Heart right ventricle (tissue), 16 donors: Measurements from ENCODE around the gene TSPAN9. TPM values are rescaled to one million over a fixed set of nuclear protein-coding genes. Genes with fewer than 3 reads are reported as not detected.

Experiments
- ATAC-seq, 8 donors: fragments of 200-7000 bp; cut with Tn5 transposase; one replicate each; pipeline ENCODE4 v1.9.1; 2020; ENCODE audit warnings: mild to moderate bottlenecking in 8 of 8, moderate library complexity in 8 of 8, moderate number of reproducible peaks in 1 of 8
- DNase-seq, 2 donors: peaks; one replicate each; pipeline ENCODE4 v3.0.0-alpha.2; 2020
- H3K27ac ChIP-seq, 10 donors: fragments of 200-600 bp; sonication (generic) in 2 of 10; one replicate each; pipeline versions ENCODE4 v1.5.0 to v1.8.0; 2020 to 2022; ENCODE audit warnings: mild to moderate bottlenecking in 3 of 10
- H3K27me3 ChIP-seq, 7 donors: fragments of 200-600 bp; one replicate each; pipeline ENCODE4 v1.8.0; 2021 to 2022; ENCODE audit warnings: mild to moderate bottlenecking in 2 of 7
- H3K36me3 ChIP-seq, 9 donors: fragments of 200-600 bp; sonication (generic) in 1 of 9; one replicate each; pipeline versions ENCODE4 v1.5.0 to v1.8.0; 2020 to 2022; ENCODE audit warnings: mild to moderate bottlenecking in 2 of 9
- H3K4me1 ChIP-seq, 9 donors: fragments of 200-600 bp; sonication (generic) in 1 of 9; one replicate each; pipeline versions ENCODE4 v1.5.0 to v1.8.0; 2020 to 2022; ENCODE audit warnings: mild to moderate bottlenecking in 4 of 9
- H3K4me3 ChIP-seq, 10 donors: fragments of 200-600 bp; sonication (generic) in 2 of 10; one replicate each; pipeline versions ENCODE4 v1.5.0 to v1.8.0; 2020 to 2022; ENCODE audit warnings: mild to moderate bottlenecking in 7 of 10, moderate library complexity in 2 of 10
- H3K9me3 ChIP-seq, 11 donors: fragments of 200-600 bp in 10 of 11; sonication (generic) in 2 of 11; one replicate each; pipeline versions ENCODE4 v1.5.0 to v1.8.0; 2013 to 2022; ENCODE audit warnings: mild to moderate bottlenecking in 2 of 11, control low read depth in 1 of 11, moderate library complexity in 1 of 11
- WGBS, 2 donors: extraction: QIAGEN DNeasy Blood & Tissue Kit; methylation state at CpG; one replicate each; pipeline ENCODE4 v1.1.7; 2013; ENCODE audit warnings: inconsistent platforms in 1 of 2; 5-methylcytosine and 5-hydroxymethylcytosine counted together
- intact Hi-C, 10 donors: fragments of 100-400 bp; cut with DNase I; formaldehyde crosslinking; loops; one replicate each; pipeline versions ENCODE4 v1.11.1 to v1.14.2; 2022
- polyA plus RNA-seq, 2 donors: library from polyadenylated mRNA; stranded (reverse); fragments of 200-250 nt; gene quantifications; one replicate each; pipeline ENCODE4 v1.2.3, GENCODE V29; 2013
- total RNA-seq, 10 donors: library from RNA; stranded (reverse); fragmentation: NEBNext Ultra II Directional in 3 of 10; extraction: Animal tissue kit (Norgen Biotek cat#: 25700) in 3 of 10; gene quantifications; one replicate each; pipeline versions ENCODE4 v1.2.1 to v1.2.4, GENCODE V29; 2021 to 2023
- TF ChIP-seq, protein P1 (sequence below), 9 donors: fragments of 200-600 bp; sonication (generic) in 2 of 9; IDR thresholded peaks; one replicate each; pipeline versions ENCODE4 v1.5.0 to v1.8.0; 2021 to 2022; ENCODE audit warnings: antibody characterized with exemption in 9 of 9, mild to moderate bottlenecking in 5 of 9, moderate library complexity in 1 of 9
- donor health status: Arrhythmogenic right ventricular cardiomyopathy.
- donor health status: ischemic (EF 13 %, LVEDD 7.1; RV severe dilation, severe dysfunction).
- donor health status: healthy with polysubstance abuse.
- donor health status: DM: no; HTN: yes; CAD: no.
- donor health status: DM: no; HTN: no; CAD: no.
- donor health status: ischemic (EF 25% LVEDD 6.9; RV normal size, moderate dysfunction).
- donor health status: ischemic (EF 25% LVEDD 5.7; RV mildly dilated, moderate dysfunction).
- donor health status: healthy.
- donor health status: DM: yes; HTN: yes; CAD: no.
- donor health status: Ischemic cardiomyopathy.
- donor health status: ischemic (EF 35%, LVEDD 5.7; RV mildly dilated, moderate dysfunction).
- donor health status: nonischemic (EF 11% LVEDD 7.7; RV severe dilation, severe dysfunction).
- donor health status: DM: yes; HTN: yes; CAD: no.
- donor health status: PGD.
- donor health status: ischemic (EF 29% LVEDD 5.4; RV normal size, mild dysfunction).
- donor health status: nonischemic (EF 23%, LVEDD 6.1; RV moderate dilation, normal function).

The TSPAN9 gene
- total and polyA plus RNA-seq, 12 donors = 63.0 to 401 (median 251) TPM

GRCh38 chr12:3078086-3078820, 1.1 kb downstream of the TSPAN9 start:
- DNase-seq (no peak), ATAC-seq (no peak)
- Histone ChIP-seq H3K36me3 (no peaks in the 10 kb centered on the region), H3K4me3 (peak overlapping the region; percentile 74 to 98 (median 92)), H3K4me1 (peaks cover 3 to 79% (median 56%) of the 10 kb centered on the region in 9 donors), H3K27ac (peak overlapping the region in 9 of 10 donors; percentile 92 to 98 (median 96)), H3K27me3 (peaks cover 0 to 42% (median 0%) of the 10 kb centered on the region in 7 donors), H3K9me3 (no peaks in the 10 kb centered on the region)
- TF ChIP-seq, protein P1, sequence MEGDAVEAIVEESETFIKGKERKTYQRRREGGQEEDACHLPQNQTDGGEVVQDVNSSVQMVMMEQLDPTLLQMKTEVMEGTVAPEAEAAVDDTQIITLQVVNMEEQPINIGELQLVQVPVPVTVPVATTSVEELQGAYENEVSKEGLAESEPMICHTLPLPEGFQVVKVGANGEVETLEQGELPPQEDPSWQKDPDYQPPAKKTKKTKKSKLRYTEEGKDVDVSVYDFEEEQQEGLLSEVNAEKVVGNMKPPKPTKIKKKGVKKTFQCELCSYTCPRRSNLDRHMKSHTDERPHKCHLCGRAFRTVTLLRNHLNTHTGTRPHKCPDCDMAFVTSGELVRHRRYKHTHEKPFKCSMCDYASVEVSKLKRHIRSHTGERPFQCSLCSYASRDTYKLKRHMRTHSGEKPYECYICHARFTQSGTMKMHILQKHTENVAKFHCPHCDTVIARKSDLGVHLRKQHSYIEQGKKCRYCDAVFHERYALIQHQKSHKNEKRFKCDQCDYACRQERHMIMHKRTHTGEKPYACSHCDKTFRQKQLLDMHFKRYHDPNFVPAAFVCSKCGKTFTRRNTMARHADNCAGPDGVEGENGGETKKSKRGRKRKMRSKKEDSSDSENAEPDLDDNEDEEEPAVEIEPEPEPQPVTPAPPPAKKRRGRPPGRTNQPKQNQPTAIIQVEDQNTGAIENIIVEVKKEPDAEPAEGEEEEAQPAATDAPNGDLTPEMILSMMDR (IDR thresholded peaks at IDR 0.05) = no peak
- 27 to 31% methylated on average over 10 of the region's 10 CpGs for WGBS, 2 donors
- intact Hi-C loops = loop anchor here in 8 of 10 donors (2.0 to 10.0 kb wide), 6 partner anchors 19 to 124 kb away; no protein-coding TSS in a partner anchor

DNA sequence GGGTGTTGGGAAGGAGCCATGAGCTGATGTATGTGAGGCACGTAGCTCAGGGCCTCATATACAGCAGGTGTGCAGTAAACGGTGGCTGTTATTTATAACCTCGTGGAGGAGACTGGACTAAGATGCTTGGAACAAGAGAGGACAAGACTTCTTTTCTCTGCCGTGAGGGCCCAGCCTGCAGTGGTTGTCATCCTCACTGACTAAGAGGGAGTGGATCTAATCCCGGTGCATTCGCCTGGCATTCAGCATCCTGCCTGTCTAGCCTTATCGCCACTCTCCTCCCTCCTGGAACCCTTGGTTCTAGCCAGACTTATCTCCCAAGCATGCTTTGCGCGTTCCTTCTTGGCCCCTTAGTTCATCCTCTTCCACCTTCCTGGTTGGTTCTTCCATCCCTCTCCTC, 3.9 kb downstream of the TSPAN9 start:
- Histone ChIP-seq H3K27ac (peak overlapping the region in 7 of 10 donors; percentile 28 to 67 (median 58)), H3K36me3 (peaks cover 0 to 7% (median 0%) of the 10 kb centered on the region in 9 donors), H3K4me3 (no peak overlapping the region), H3K27me3 (peaks cover 0 to 23% (median 0%) of the 10 kb centered on the region in 7 donors), H3K4me1 (peaks cover 20 to 92% (median 73%) of the 10 kb centered on the region in 9 donors), H3K9me3 (no peaks in the 10 kb centered on the region)
- no peak for DNase-seq
- intact Hi-C loops = loop anchor here in 5 of 10 donors (5.0 kb wide), 2 partner anchors 36 to 41 kb away; no protein-coding TSS in a partner anchor
- no peak for ATAC-seq
- TF ChIP-seq, protein P1 (IDR thresholded peaks at IDR 0.05) = no peak
- 55 to 68% methylated on average over 9 of the region's 9 CpGs for WGBS, 2 donors

GRCh38 chr12:3081886-3082285, 4.7 kb downstream of the TSPAN9 start:
- H3K4me1 ChIP-seq = peaks cover 16 to 92% (median 74%) of the 10 kb centered on the region in 9 donors
- H3K36me3 ChIP-seq = peaks cover 0 to 12% (median 0%) of the 10 kb centered on the region in 9 donors
- H3K9me3 ChIP-seq = no peaks in the 10 kb centered on the region
- no peak for DNase-seq
- 67 to 71% methylated on average over 7 of the region's 7 CpGs for WGBS, 2 donors
- ATAC-seq = no peak
- peaks cover 0 to 17% (median 0%) of the 10 kb centered on the region in 7 donors for H3K27me3 ChIP-seq
- no peak overlapping the region for H3K4me3 ChIP-seq
- intact Hi-C loops = loop anchor here in 5 of 10 donors (5.0 kb wide), 2 partner anchors 35 to 40 kb away; no protein-coding TSS in a partner anchor
- TF ChIP-seq, protein P1 (IDR thresholded peaks at IDR 0.05) = no peak
- H3K27ac ChIP-seq = peak overlapping the region in 6 of 10 donors; percentile 78 to 90 (median 82)

DNA sequence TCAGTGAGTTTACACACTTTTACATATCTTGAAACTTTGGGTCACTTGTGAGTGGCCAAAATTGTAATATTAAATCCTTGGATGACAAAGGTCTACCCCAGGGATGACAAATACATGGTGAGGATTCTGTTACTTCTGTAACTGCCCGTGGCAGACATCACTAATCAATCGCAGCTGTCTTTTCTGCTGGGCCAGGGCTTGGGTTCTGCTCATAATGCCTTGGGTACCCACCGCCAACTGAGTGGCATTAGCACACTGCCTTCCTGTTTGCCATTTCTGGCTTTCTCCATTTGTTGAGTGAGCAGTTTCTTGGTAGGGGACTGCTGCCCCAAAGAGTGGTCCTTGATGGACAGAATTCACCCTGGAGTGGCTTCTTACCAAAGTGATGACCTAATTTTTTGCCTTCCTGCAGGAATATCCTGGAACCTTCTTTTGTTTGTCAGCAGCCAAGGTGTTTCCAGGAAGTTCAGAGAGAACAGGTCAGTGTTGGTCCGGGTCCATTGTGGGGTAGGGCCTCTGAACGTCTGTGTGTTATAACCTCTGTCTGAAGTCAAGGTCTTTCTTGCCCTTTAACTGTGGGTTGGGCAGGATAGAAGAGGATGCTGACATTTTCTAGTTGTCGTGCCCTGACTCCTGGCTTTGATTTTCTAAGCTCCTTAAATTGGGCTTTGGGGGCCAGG, 6.2 kb downstream of the TSPAN9 start:
- peaks cover 16 to 98% (median 79%) of the 10 kb centered on the region in 9 donors for H3K4me1 ChIP-seq

More for the DNA sequence above, 6.2 kb downstream of the TSPAN9 start:
- peak overlapping the region; percentile 49 to 90 (median 80) for H3K27ac ChIP-seq
- no peaks in the 10 kb centered on the region for H3K9me3 ChIP-seq
- H3K36me3 ChIP-seq = peaks cover 0 to 12% (median 0%) of the 10 kb centered on the region in 9 donors
- peak overlapping the region in 1 of 10 donors; percentile 28 for H3K4me3 ChIP-seq
- ATAC-seq (peak in 5 of 8 donors; percentile 19 to 52 (median 37)), DNase-seq (no peak)
- peaks cover 0 to 7% (median 0%) of the 10 kb centered on the region in 7 donors for H3K27me3 ChIP-seq
- TF ChIP-seq, protein P1 (IDR thresholded peaks at IDR 0.05) = no peak
- intact Hi-C loops = loop anchor here in 5 of 10 donors (5.0 kb wide), 2 partner anchors 34 to 39 kb away; no protein-coding TSS in a partner anchor
- 59 to 64% methylated on average over 6 of the region's 6 CpGs for WGBS, 2 donors
